ENCODE data around the gene TMEM235.
"Not testable (repeated sequence)": the region's sequence is repeated elsewhere in the genome, so short reads cannot be mapped to it uniquely, and the experiment has no call there.

Gene TMEM235

GRCh38 chr17:78251773-78252103 lies 20.3 kb downstream of the TMEM235 start:
- no peaks in the 10 kb centered on the region for H3K27me3 ChIP-seq (ENCODE audit: insufficient read depth, low read length, poor library complexity)
- no peak overlapping the region for H2AFZ ChIP-seq (ENCODE audit: low read depth, low read length)
- peaks cover 43% of the 10 kb centered on the region for H3K4me1 ChIP-seq (ENCODE audit: insufficient read depth, low read length)
- H3K4me2 ChIP-seq (ENCODE audit: insufficient read depth, low read length): peak overlapping the region; percentile 49
- H4K20me1 ChIP-seq (ENCODE audit: insufficient read depth, low read length): no peaks in the 10 kb centered on the region
- peak overlapping the region; percentile 19 for H3K9ac ChIP-seq (ENCODE audit: low read depth, low read length)
- no peak for TF ChIP-seq EZH2 (IDR thresholded peaks at IDR 0.05; ENCODE audit: borderline replicate concordance, low read depth, low read length, severe bottlenecking)
- no peak for TF ChIP-seq CTCF (IDR thresholded peaks at IDR 0.05; ENCODE audit: borderline replicate concordance, extremely low read depth, low read length, poor library complexity, severe bottlenecking)
- no peak for ATAC-seq (ENCODE audit: insufficient read depth, low read depth)
- no peak for DNase-seq
- no peaks in the 10 kb centered on the region; the same call in 1 of the 2 replicates for H3K36me3 ChIP-seq (ENCODE audit: insufficient read depth, low read length)
- no peaks in the 10 kb centered on the region for H3K9me3 ChIP-seq (ENCODE audit: insufficient read depth, low read length, severe bottlenecking)
- H3K4me3 ChIP-seq (ENCODE audit: low read depth in 1 of 2, low read length in 2 of 2): peak overlapping the region in 1 of 2 experiments; percentile 27; a peak in 1 of 4 replicates
- peaks cover 4% of the 10 kb centered on the region for H3K79me2 ChIP-seq (ENCODE audit: insufficient read depth, low read length)
- H3K27ac ChIP-seq (ENCODE audit: low read length): peak overlapping the region; percentile 74

GRCh38 chr17:78252111-78252634 lies 20.7 kb downstream of the TMEM235 start:
- no peak overlapping the region for H2AFZ ChIP-seq (ENCODE audit: low read depth, low read length)
- H3K27me3 ChIP-seq (ENCODE audit: insufficient read depth, low read length, poor library complexity): no peaks in the 10 kb centered on the region
- H3K9ac ChIP-seq (ENCODE audit: low read depth, low read length): peak overlapping the region; percentile 19
- H3K27ac ChIP-seq (ENCODE audit: low read length): peak overlapping the region; percentile 74
- no peak for TF ChIP-seq CTCF (IDR thresholded peaks at IDR 0.05; ENCODE audit: borderline replicate concordance, extremely low read depth, low read length, poor library complexity, severe bottlenecking)
- no peak for TF ChIP-seq EZH2 (IDR thresholded peaks at IDR 0.05; ENCODE audit: borderline replicate concordance, low read depth, low read length, severe bottlenecking)
- H4K20me1 ChIP-seq (ENCODE audit: insufficient read depth, low read length): no peaks in the 10 kb centered on the region
- H3K79me2 ChIP-seq (ENCODE audit: insufficient read depth, low read length): peaks cover 4% of the 10 kb centered on the region
- peak; percentile 71 for ATAC-seq (ENCODE audit: insufficient read depth, low read depth)
- H3K9me3 ChIP-seq (ENCODE audit: insufficient read depth, low read length, severe bottlenecking): no peaks in the 10 kb centered on the region
- H3K36me3 ChIP-seq (ENCODE audit: insufficient read depth, low read length): no peaks in the 10 kb centered on the region; the same call in 1 of the 2 replicates
- peaks cover 47% of the 10 kb centered on the region for H3K4me1 ChIP-seq (ENCODE audit: insufficient read depth, low read length)
- H3K4me2 ChIP-seq (ENCODE audit: insufficient read depth, low read length): peak overlapping the region; percentile 98
- no peak overlapping the region for H3K4me3 ChIP-seq (ENCODE audit: low read depth in 1 of 2, low read length in 2 of 2)
- peak; percentile 88 for DNase-seq

- Histone ChIP-seq H2AFZ (ENCODE audit: low read depth, low read length) (no peak overlapping the region), H3K9ac (ENCODE audit: low read depth, low read length) (peak overlapping the region; percentile 18), H3K4me1 (ENCODE audit: insufficient read depth, low read length) (peaks cover 55% of the 10 kb centered on the region), H3K27ac (ENCODE audit: low read length) (peak overlapping the region; percentile 74), H3K36me3 (ENCODE audit: insufficient read depth, low read length) (no peaks in the 10 kb centered on the region; the same call in 1 of the 2 replicates), H3K4me3 (ENCODE audit: low read depth in 1 of 2, low read length in 2 of 2) (no peak overlapping the region; a peak in 1 of 4 replicates), H3K27me3 (ENCODE audit: insufficient read depth, low read length, poor library complexity) (no peaks in the 10 kb centered on the region), H3K79me2 (ENCODE audit: insufficient read depth, low read length) (peaks cover 4% of the 10 kb centered on the region), H3K4me2 (ENCODE audit: insufficient read depth, low read length) (peak overlapping the region; percentile 98), H4K20me1 (ENCODE audit: insufficient read depth, low read length) (no peaks in the 10 kb centered on the region), H3K9me3 (ENCODE audit: insufficient read depth, low read length, severe bottlenecking) (no peaks in the 10 kb centered on the region)
- ATAC-seq (ENCODE audit: insufficient read depth, low read depth) (peak; percentile 5; the same call in 1 of the 3 replicates), DNase-seq (peak; percentile 39)
- TF ChIP-seq EZH2 (IDR thresholded peaks at IDR 0.05; ENCODE audit: borderline replicate concordance, low read depth, low read length, severe bottlenecking) (no peak), CTCF (IDR thresholded peaks at IDR 0.05; ENCODE audit: borderline replicate concordance, extremely low read depth, low read length, poor library complexity, severe bottlenecking) (no peak)
Measured at GRCh38 chr17:78252701-78253635, 21.5 kb downstream of the TMEM235 start.

GRCh38 chr17:78253636-78253945 lies 22.2 kb downstream of the TMEM235 start:
- H3K27ac ChIP-seq (ENCODE audit: low read length): peak overlapping the region; percentile 71
- H3K9ac ChIP-seq (ENCODE audit: low read depth, low read length): peak overlapping the region; percentile 72; the same call in 1 of the 2 replicates
- not testable (repeated sequence) for H3K9me3 ChIP-seq (ENCODE audit: insufficient read depth, low read length, severe bottlenecking); H4K20me1 ChIP-seq (ENCODE audit: insufficient read depth, low read length); H2AFZ ChIP-seq (ENCODE audit: low read depth, low read length); H3K36me3 ChIP-seq (ENCODE audit: insufficient read depth, low read length); H3K27me3 ChIP-seq (ENCODE audit: insufficient read depth, low read length, poor library complexity); DNase-seq; ATAC-seq (ENCODE audit: insufficient read depth, low read depth); H3K79me2 ChIP-seq (ENCODE audit: insufficient read depth, low read length)
- peak overlapping the region in 1 of 2 experiments; percentile 84; a peak in 2 of 4 replicates for H3K4me3 ChIP-seq (ENCODE audit: low read depth in 1 of 2, low read length in 2 of 2)
- H3K4me1 ChIP-seq (ENCODE audit: insufficient read depth, low read length): peaks cover 61% of the 10 kb centered on the region
- peak overlapping the region; percentile 98 for H3K4me2 ChIP-seq (ENCODE audit: insufficient read depth, low read length)
